ENCODE measurements around the gene C16orf96.

Gene C16orf96

GRCh38 chr16:4626396-4626795, 70.3 kb downstream of the C16orf96 start:
- no peak overlapping the region for H3K27ac ChIP-seq (ENCODE audit: low read depth, low read length)
- peak overlapping the region in 1 of 2 donors; percentile 96 for H3K4me3 ChIP-seq (ENCODE audit: low read depth in 1 of 2, low read length in 2 of 2)
- peak overlapping the region; percentile 83 for H3K9ac ChIP-seq (ENCODE audit: low read length)
- H3K4me1 ChIP-seq (ENCODE audit: insufficient read depth, low read length), result peaks cover 23% of the 10 kb centered on the region
- no peaks in the 10 kb centered on the region for H3K9me3 ChIP-seq (ENCODE audit: low read length)
- H3K27me3 ChIP-seq (ENCODE audit: control insufficient read depth in 1 of 2, insufficient read depth in 2 of 2, low read length in 2 of 2), result no peaks in the 10 kb centered on the region
- H3K36me3 ChIP-seq (ENCODE audit: insufficient read depth, low read length), result no peaks in the 10 kb centered on the region

DNA sequence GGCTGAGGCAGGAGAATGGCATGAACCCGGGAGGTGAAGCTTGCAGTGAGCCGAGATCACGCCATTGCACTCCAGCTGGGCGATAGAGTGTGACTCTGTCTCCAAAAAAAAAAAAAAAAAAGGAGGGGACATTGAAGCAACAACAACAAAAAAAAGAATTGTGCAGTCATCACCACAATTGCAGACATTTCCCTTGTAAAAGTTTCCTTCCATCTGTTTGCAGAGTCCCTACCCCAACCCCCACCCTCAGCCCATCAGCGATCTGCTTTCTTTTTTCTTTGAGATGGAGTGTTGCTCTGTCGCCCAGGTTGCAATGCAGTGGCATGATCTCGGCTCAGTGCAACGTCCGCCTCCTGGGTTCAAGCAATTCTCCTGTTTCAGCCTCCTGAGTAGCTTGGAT, 72.1 kb downstream of the C16orf96 start:
- H3K4me3 ChIP-seq (ENCODE audit: low read depth in 1 of 2, low read length in 2 of 2), result no peak overlapping the region
- no peaks in the 10 kb centered on the region for H3K36me3 ChIP-seq (ENCODE audit: insufficient read depth, low read length)
- no peak overlapping the region for H3K27ac ChIP-seq (ENCODE audit: low read depth, low read length)
- peaks cover 23% of the 10 kb centered on the region for H3K4me1 ChIP-seq (ENCODE audit: insufficient read depth, low read length)
- no peaks in the 10 kb centered on the region for H3K9me3 ChIP-seq (ENCODE audit: low read length)
- no peak overlapping the region for H3K9ac ChIP-seq (ENCODE audit: low read length)
- H3K27me3 ChIP-seq (ENCODE audit: control insufficient read depth in 1 of 2, insufficient read depth in 2 of 2, low read length in 2 of 2), result no peaks in the 10 kb centered on the region

GRCh38 chr16:4631444-4631843, 75.3 kb downstream of the C16orf96 start:
- Histone ChIP-seq H3K27me3 (ENCODE audit: control insufficient read depth in 1 of 2, insufficient read depth in 2 of 2, low read length in 2 of 2) (no peaks in the 10 kb centered on the region), H3K9me3 (ENCODE audit: low read length) (no peaks in the 10 kb centered on the region), H3K9ac (ENCODE audit: low read length) (no peak overlapping the region), H3K4me1 (ENCODE audit: insufficient read depth, low read length) (peaks cover 8% of the 10 kb centered on the region), H3K27ac (ENCODE audit: low read depth, low read length) (no peak overlapping the region), H3K36me3 (ENCODE audit: insufficient read depth, low read length) (no peaks in the 10 kb centered on the region), H3K4me3 (ENCODE audit: low read depth in 1 of 2, low read length in 2 of 2) (no peak overlapping the region)

GRCh38 chr16:4633910-4634635, 77.9 kb downstream of the C16orf96 start:
- no peaks in the 10 kb centered on the region for H3K9me3 ChIP-seq (ENCODE audit: low read length)
- no peaks in the 10 kb centered on the region for H3K27me3 ChIP-seq (ENCODE audit: control insufficient read depth in 1 of 2, insufficient read depth in 2 of 2, low read length in 2 of 2)
- no peaks in the 10 kb centered on the region for H3K4me1 ChIP-seq (ENCODE audit: insufficient read depth, low read length)
- H3K4me3 ChIP-seq (ENCODE audit: low read depth in 1 of 2, low read length in 2 of 2), result no peak overlapping the region
- H3K27ac ChIP-seq (ENCODE audit: low read depth, low read length), result no peak overlapping the region
- no peaks in the 10 kb centered on the region for H3K36me3 ChIP-seq (ENCODE audit: insufficient read depth, low read length)
- no peak overlapping the region for H3K9ac ChIP-seq (ENCODE audit: low read length)

DNA sequence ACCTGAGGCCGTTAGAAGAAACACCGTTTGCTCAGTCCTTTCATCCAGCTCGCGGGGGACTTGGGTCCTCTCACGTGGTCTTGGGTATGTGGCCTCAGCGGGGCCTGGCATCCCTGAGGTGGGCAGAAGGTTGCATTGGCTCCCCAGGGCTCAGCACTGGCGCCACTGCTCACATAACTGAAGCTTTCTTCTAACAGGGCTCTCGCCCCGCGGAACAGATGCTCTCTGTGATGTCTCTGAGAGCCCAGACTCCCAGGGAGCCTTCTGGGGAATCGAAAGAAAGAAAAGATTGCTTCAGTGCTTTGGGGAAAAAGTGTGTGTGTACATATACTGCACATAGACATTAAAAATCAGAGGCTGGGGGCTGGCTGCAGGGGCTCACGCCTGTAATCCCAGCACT, 78.6 kb downstream of the C16orf96 start:
- H3K4me1 ChIP-seq (ENCODE audit: insufficient read depth, low read length), result peaks cover under 1% of the 10 kb centered on the region
- H3K9ac ChIP-seq (ENCODE audit: low read length), result no peak overlapping the region
- no peaks in the 10 kb centered on the region for H3K36me3 ChIP-seq (ENCODE audit: insufficient read depth, low read length)
- H3K4me3 ChIP-seq (ENCODE audit: low read depth in 1 of 2, low read length in 2 of 2), result no peak overlapping the region
- no peaks in the 10 kb centered on the region for H3K9me3 ChIP-seq (ENCODE audit: low read length)
- H3K27me3 ChIP-seq (ENCODE audit: control insufficient read depth in 1 of 2, insufficient read depth in 2 of 2, low read length in 2 of 2), result no peaks in the 10 kb centered on the region
- no peak overlapping the region for H3K27ac ChIP-seq (ENCODE audit: low read depth, low read length)

DNA sequence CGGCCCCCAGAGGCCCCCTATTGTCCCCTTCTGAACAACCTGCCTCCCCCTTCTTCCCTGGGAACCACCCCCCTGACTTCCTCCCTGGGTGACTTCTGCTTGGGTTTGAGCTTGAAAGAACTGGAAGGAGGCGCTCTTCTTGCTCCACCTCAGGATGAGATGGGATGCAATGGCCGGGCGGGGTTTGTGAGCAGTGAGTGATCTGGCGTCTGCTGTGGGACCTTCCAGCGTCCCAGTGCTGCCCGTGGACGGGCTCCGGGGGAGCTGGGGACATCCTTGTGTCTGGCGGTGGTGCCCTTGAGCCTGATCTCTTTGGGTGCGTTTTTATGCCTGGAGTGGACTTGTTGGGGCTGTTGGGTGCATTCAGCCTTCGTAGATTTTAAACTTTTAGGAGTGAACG, 80.1 kb downstream of the C16orf96 start:
- Histone ChIP-seq H3K36me3 (ENCODE audit: insufficient read depth, low read length) (no peaks in the 10 kb centered on the region), H3K4me1 (ENCODE audit: insufficient read depth, low read length) (peaks cover 8% of the 10 kb centered on the region), H3K9ac (ENCODE audit: low read length) (no peak overlapping the region), H3K27ac (ENCODE audit: low read depth, low read length) (no peak overlapping the region), H3K9me3 (ENCODE audit: low read length) (no peaks in the 10 kb centered on the region), H3K4me3 (ENCODE audit: low read depth in 1 of 2, low read length in 2 of 2) (no peak overlapping the region), H3K27me3 (ENCODE audit: control insufficient read depth in 1 of 2, insufficient read depth in 2 of 2, low read length in 2 of 2) (no peaks in the 10 kb centered on the region)

GRCh38 chr16:4637501-4638166, 81.5 kb downstream of the C16orf96 start:
- Histone ChIP-seq H3K27me3 (ENCODE audit: control insufficient read depth in 1 of 2, insufficient read depth in 2 of 2, low read length in 2 of 2) (no peaks in the 10 kb centered on the region), H3K36me3 (ENCODE audit: insufficient read depth, low read length) (no peaks in the 10 kb centered on the region), H3K4me3 (ENCODE audit: low read depth in 1 of 2, low read length in 2 of 2) (no peak overlapping the region), H3K4me1 (ENCODE audit: insufficient read depth, low read length) (peaks cover 9% of the 10 kb centered on the region), H3K9me3 (ENCODE audit: low read length) (no peaks in the 10 kb centered on the region), H3K27ac (ENCODE audit: low read depth, low read length) (no peak overlapping the region), H3K9ac (ENCODE audit: low read length) (no peak overlapping the region)

DNA sequence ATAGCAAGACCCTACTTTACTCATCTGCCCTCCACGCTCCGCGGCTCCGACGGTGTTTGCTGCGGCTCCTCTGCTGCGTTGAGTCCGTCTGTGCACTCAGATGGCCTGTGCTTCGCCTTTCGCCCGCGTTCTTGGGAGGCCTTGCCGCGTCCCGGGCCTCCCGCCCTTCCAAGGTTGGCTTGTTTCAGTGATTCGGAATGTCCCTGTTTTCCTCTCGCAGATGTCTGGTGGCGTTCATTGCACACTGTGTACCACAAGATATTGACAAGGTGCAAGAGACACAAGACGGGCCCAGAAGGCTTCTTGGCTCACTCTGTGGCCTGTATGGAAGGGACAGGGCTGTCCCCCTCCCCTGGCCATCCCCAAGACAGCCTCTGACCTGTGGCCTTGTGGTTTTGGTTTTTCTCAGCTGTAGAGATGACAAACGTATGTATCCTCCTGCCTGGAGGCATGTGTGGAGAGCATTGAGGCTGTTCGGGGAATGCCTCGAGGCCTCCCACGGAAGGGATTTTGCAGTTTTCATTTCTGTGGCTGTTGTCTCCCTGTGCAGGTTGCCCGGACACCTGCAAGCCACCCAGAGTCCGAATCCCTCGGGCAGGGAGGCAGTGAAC, 83.9 kb downstream of the C16orf96 start:
- H3K27ac ChIP-seq (ENCODE audit: low read depth, low read length), result no peak overlapping the region
- H3K36me3 ChIP-seq (ENCODE audit: insufficient read depth, low read length), result no peaks in the 10 kb centered on the region
- no peaks in the 10 kb centered on the region for H3K27me3 ChIP-seq (ENCODE audit: control insufficient read depth in 1 of 2, insufficient read depth in 2 of 2, low read length in 2 of 2)
- H3K9me3 ChIP-seq (ENCODE audit: low read length), result no peaks in the 10 kb centered on the region
- peaks cover 9% of the 10 kb centered on the region for H3K4me1 ChIP-seq (ENCODE audit: insufficient read depth, low read length)
- H3K4me3 ChIP-seq (ENCODE audit: low read depth in 1 of 2, low read length in 2 of 2), result no peak overlapping the region
- H3K9ac ChIP-seq (ENCODE audit: low read length), result no peak overlapping the region

DNA sequence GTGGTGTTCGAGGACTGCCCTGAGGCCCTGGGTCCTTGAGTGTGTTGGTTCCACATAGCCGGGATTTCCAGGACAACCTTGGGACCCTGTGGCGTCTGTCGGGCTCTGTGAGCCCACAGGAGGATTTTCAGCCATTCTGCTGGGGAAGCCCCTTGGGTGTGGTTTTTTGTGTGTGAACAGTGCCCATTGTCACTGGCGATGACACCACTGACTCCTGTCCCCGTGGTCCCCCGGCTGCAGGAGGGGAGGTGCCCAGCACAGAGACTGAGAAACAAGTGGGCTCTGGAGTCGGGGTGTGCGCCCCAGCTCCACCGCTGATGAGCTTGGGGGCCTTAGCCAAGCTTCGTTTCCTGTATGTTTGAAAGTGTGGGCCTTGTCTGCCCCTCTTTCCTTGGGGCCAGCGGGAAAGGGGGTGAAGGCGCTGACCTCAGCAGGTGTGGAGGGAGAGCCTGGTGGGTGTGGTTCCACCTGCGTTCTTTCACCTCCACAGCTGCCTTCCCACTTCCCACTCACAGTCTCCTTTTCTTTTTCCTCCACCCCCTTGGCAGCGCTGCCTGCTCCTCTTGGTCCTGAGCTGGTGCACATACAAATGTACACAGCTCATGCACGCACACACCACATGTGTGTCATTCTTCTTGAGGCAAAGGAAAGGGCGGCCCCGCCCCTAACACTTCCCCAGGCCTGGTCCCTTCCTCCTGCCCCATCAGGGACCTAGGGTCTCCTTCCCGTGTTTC, 84.6 kb downstream of the C16orf96 start:
- H3K27ac ChIP-seq (ENCODE audit: low read depth, low read length), result no peak overlapping the region
- peaks cover 1% of the 10 kb centered on the region for H3K36me3 ChIP-seq (ENCODE audit: insufficient read depth, low read length)
- no peak overlapping the region for H3K9ac ChIP-seq (ENCODE audit: low read length)
- peaks cover 9% of the 10 kb centered on the region for H3K4me1 ChIP-seq (ENCODE audit: insufficient read depth, low read length)
- no peaks in the 10 kb centered on the region for H3K27me3 ChIP-seq (ENCODE audit: control insufficient read depth in 1 of 2, insufficient read depth in 2 of 2, low read length in 2 of 2)
- H3K9me3 ChIP-seq (ENCODE audit: low read length), result no peaks in the 10 kb centered on the region
- H3K4me3 ChIP-seq (ENCODE audit: low read depth in 1 of 2, low read length in 2 of 2), result no peak overlapping the region

DNA sequence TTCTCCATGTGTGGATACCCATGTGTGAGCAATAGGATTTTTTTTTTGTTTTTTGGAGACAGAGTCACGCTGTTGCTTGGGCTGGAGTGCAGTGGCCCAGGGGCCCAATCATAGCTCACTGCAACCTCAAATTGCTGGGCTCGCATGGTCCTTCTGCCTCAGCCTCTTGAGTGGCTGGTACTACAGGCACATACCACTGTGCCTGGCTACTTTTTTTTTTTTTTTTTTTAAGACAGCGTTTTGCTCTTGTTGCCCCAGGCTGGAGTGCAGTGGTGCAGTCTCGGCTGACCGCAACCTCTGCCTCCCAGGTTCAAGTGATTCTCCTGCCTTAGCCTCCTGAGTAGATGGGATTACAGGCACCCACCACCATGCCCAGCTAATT, 85.2 kb downstream of the C16orf96 start:
- Histone ChIP-seq H3K36me3 (ENCODE audit: insufficient read depth, low read length) (peaks cover 5% of the 10 kb centered on the region), H3K4me3 (ENCODE audit: low read depth in 1 of 2, low read length in 2 of 2) (no peak overlapping the region), H3K27me3 (ENCODE audit: control insufficient read depth in 1 of 2, insufficient read depth in 2 of 2, low read length in 2 of 2) (no peaks in the 10 kb centered on the region), H3K9me3 (ENCODE audit: low read length) (no peaks in the 10 kb centered on the region), H3K9ac (ENCODE audit: low read length) (no peak overlapping the region), H3K27ac (ENCODE audit: low read depth, low read length) (no peak overlapping the region), H3K4me1 (ENCODE audit: insufficient read depth, low read length) (peaks cover 9% of the 10 kb centered on the region)

DNA sequence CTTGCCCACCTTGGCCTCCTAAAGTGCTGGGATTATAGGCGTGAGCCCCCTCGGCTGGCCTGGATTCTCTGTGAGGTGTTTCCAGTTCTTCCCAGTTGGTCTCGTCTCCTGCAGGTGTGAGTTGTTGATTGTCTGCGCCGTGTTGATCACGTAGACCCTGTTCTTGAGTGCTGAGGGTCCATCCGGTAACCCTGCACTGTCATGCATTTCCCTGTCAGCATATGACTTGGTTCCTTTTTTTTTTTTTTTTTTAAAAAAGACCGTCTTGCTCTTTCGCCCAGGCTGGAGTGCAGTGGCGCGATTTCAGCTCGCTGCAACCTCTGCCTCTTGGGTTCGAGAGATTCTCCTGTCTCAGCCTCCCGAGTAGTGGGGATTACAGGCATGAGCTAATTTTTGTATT, 85.8 kb downstream of the C16orf96 start:
- no peaks in the 10 kb centered on the region for H3K9me3 ChIP-seq (ENCODE audit: low read length)
- no peak overlapping the region for H3K9ac ChIP-seq (ENCODE audit: low read length)
- no peak overlapping the region for H3K4me3 ChIP-seq (ENCODE audit: low read depth in 1 of 2, low read length in 2 of 2)
- H3K27ac ChIP-seq (ENCODE audit: low read depth, low read length), result no peak overlapping the region
- no peaks in the 10 kb centered on the region for H3K27me3 ChIP-seq (ENCODE audit: control insufficient read depth in 1 of 2, insufficient read depth in 2 of 2, low read length in 2 of 2)
- H3K4me1 ChIP-seq (ENCODE audit: insufficient read depth, low read length), result peaks cover 9% of the 10 kb centered on the region
- peaks cover 5% of the 10 kb centered on the region for H3K36me3 ChIP-seq (ENCODE audit: insufficient read depth, low read length)
